Hematopoietic multipotent progenitor cell treated with erythropoietin and hydrocortisone succinate and interleukin-3 and kit ligand, for 6 days (in vitro differentiated cells): ENCODE measurements around the gene IGFBP2.
A peak's percentile ranks its signal among the peaks of the same experiment; 100 is the strongest.
"Not testable (repeated sequence)": the region's sequence is repeated elsewhere in the genome, so short reads cannot be mapped to it uniquely, and the experiment has no call there.

Source experiments
- DNase-seq: peaks from one replicate; pipeline ENCODE4 v3.0.0-alpha.2; 2015

The IGFBP2 gene, protein sequence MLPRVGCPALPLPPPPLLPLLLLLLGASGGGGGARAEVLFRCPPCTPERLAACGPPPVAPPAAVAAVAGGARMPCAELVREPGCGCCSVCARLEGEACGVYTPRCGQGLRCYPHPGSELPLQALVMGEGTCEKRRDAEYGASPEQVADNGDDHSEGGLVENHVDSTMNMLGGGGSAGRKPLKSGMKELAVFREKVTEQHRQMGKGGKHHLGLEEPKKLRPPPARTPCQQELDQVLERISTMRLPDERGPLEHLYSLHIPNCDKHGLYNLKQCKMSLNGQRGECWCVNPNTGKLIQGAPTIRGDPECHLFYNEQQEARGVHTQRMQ

GRCh38 chr2:216632952-216633615 lies at the start of gene IGFBP2:
IGFBP2 (plus strand) TSS chr2:216633420; CDS start chr2:216633524, 104 bp downstream.
- peak; percentile 59 for DNase-seq

DNA sequence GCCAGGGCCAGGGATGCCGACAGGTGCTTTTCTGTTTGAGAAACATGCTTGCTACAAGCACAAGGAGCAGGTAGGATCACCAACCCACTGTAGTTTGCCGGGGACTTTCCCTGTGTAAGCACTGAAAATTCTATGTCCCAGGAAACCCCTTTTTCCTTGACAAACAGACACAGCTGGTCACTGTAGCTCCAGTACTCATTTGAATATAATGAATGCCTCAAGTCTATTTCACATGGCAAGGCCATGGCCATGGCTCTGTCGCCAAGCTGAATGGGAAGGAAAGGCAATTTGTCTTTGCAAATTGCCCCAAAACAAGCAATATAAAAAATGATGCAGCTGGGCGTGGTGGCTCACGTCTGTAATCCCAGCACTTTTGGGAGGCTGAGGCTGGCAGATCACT lies 49.6 kb upstream of the IGFBP2 start:
- DNase-seq, result no peak

- DNase-seq, result no peak
Observed at GRCh38 chr2:216584112-216584511, 49.1 kb upstream of the IGFBP2 start.

DNA sequence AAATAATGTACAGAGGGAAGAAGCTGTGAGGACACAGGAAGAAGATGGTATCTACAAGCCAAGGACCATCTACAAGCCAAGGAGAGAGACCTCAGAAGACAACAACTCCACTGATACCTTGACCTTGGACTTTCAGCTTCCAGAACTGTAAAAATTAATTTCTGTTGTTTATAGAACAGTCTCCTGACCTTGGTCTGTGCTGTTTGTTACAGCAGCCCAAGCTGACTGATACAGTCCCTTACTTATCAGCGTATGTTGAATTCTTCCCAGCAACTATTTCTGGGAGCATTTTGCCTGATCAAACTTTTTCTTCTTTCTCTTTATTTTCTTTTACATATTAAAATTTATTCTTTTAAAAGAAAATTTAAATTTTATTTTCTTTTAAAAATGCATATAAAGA lies 47.8 kb upstream of the IGFBP2 start:
- no peak for DNase-seq

DNA sequence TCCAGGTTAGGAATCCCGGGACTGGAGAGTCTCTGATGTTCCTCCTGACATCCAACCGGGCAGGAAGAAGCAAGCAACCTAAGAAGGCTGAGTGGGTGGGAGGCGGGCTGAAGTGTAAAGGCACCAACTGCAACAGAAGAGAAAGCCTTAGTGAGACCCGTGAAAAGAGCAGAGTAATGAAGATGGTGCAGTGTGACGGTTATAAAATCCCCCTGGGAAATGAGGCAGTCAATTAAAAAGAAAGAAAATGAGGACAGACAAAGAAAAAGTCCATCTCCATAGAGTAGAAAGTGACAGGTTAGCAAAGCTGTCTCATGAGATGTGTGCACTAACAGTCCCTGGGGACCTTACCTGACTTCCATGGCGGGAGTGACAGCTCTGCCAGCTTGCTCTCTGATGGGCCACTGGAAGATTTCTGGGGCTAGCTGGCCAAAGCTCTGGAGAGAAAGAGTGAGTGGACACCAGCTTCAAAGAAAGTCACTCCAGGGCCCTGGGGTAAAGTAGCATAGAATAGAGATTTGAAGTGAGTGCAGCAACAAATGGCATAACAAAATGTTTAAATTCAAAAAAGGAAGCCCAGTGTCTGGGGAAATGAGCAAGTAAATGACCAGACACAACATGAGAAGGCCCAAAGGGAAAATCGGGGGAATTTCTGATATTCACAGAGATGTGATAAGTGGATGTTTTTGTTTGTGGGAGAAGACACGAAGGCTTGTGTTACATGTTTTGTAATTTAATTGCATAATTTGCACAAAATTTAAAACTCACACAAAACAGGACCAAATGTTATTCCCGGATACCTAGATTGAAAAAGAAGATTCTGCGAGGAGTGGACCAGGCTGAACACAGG lies 44.1 kb upstream of the IGFBP2 start:
- DNase-seq, result no peak

GRCh38 chr2:216589791-216590190 lies 43.4 kb upstream of the IGFBP2 start:
- no peak for DNase-seq

GRCh38 chr2:216590780-216591179 lies 42.4 kb upstream of the IGFBP2 start:
- DNase-seq, result no peak

GRCh38 chr2:216591480-216591879 lies 41.7 kb upstream of the IGFBP2 start:
- no peak for DNase-seq

DNA sequence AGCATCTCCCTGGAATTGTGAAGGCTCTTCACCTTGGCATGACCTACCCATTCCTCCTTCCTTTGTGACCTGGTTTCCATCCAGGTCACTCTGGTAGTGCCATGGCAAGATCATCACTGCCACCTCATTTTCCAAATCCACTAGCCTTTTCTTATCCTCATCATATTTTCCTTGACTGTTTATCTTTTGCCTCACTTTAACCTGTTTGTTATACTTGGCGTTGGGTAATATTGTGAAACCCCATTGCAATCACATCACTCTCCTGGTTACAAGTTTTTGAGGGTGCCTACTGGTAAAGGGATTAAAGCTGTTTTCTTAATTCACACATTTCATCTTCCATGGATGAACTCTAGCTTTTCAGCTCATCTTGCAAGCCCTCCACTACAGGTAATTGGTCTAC lies 39.1 kb upstream of the IGFBP2 start:
- no peak for DNase-seq

GRCh38 chr2:216596236-216596979 lies 36.8 kb upstream of the IGFBP2 start:
- no peak for DNase-seq

- DNase-seq, result no peak
Observed at GRCh38 chr2:216596980-216597509, 36.2 kb upstream of the IGFBP2 start.

- DNase-seq, result not testable (repeated sequence)
Observed at GRCh38 chr2:216597825-216598224, 35.4 kb upstream of the IGFBP2 start.

DNA sequence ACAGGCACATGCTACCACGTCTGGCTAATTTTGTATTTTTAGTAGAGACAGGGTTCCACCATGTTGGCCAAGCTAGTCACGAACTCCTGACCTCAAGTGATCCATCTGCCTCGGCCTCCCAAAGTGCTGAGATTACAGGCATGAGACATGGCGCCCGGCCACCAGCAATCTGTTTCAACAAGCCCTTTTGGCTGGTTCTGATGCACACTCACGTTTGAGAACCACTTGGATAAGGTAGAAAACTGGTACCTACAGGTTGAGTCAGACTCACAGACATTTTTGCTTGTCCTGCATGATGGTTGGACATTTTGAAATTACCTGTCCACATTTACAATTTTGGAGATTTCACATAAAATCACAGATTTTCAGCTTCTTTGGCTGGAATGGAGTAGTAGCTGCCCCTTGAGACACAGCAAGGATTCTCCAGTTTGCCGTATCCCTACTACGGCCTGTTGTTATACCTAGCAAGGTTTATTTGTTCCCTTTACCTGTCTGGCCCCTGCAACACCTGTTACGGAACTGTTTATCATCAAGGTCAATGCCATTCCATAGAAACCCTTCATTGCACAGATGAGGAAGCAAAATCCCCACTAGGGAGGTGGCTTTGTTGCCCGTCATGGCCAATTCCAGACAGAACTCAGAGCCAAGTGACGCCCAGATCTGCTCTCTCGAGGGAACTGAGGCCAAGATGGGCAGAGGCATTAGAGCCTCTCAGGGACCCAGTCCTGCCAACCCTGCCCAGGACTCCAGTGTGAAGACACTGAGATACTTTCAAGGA lies 31.4 kb upstream of the IGFBP2 start:
- no peak for DNase-seq

- no peak for DNase-seq
Observed at GRCh38 chr2:216603010-216603883, 30.0 kb upstream of the IGFBP2 start.

GRCh38 chr2:216603884-216604245 lies 29.4 kb upstream of the IGFBP2 start:
- DNase-seq, result no peak

DNA sequence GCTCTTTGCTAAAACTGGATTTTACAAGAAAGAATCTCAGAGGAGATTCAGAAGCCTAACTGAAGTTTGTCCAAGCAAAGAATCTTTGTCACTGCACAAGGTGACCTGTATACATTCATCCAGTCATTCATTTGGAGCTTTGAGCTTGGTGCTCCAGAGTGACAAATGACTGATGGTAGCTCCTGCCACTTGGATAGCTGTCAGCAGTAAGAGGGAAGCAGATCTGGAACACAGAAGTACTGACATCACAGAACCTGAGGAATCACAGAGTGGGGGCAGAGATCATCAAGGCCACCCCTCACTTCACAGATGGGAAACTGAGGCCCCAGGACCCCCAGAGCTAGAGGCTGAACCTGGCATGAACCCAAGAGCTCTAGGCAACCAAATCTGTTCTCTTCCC lies 28.8 kb upstream of the IGFBP2 start:
- no peak for DNase-seq

DNA sequence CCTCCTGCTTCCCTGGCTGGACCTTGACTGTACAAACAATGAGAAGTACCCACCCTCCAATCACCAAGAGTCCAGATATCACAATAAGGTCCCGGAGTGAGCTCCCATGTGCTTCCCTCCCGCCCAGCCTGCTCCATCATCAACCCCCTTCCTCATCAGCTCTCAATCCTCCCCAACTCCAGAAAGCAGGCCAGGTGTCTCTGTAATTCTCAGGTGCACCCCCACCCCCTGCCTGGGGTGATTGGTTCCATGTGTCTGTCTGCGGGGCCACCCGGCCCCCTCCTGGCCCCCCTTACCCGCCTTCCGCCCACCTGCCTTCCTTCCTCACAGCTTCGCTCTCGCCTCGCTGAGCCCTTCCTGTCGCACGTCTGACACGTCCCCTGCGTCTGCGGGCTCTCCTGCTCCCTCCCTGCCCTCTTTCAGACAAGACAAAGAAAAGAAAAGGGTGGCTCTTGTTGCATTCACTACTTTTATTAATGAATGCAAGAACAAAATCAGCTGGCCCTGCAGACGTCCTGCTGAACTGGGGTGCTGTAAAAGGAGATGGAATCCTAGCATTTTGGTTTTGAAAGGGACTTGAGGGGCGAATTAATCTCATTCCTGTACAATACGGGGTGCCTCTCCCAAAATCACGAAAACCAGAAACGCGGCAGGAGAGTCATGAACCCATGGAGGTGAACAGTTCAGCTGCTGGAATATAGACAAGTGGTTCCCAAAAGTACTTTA lies 26.5 kb upstream of the IGFBP2 start:
- no peak for DNase-seq

DNA sequence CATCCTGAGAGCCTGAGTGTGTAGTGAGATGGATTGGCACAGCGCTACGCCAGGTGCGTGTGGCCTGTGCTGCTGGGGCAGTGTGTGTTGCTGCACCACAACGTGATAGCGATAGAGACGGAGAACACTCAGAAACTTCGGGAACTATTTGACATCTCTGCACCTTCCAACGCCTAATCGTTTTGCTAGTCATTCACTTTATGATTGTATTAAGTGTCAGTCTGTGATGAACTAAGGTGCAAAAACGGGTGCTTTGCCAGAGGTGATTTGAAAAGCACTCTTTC lies 26.0 kb upstream of the IGFBP2 start:
- no peak for DNase-seq

- DNase-seq, result no peak
Observed at GRCh38 chr2:216608525-216608924, 24.7 kb upstream of the IGFBP2 start.

- DNase-seq, result no peak
Observed at GRCh38 chr2:216615298-216616082, 17.7 kb upstream of the IGFBP2 start.
